ENCODE data around the gene SYTL1. TPM values are rescaled to one million over a fixed set of nuclear protein-coding genes. Genes with fewer than 3 reads are reported as not detected.

Gene SYTL1
- total and polyA plus RNA-seq, 4 experiments from 2014 or later, result 99.7 to 158 (median 144) TPM

DNA sequence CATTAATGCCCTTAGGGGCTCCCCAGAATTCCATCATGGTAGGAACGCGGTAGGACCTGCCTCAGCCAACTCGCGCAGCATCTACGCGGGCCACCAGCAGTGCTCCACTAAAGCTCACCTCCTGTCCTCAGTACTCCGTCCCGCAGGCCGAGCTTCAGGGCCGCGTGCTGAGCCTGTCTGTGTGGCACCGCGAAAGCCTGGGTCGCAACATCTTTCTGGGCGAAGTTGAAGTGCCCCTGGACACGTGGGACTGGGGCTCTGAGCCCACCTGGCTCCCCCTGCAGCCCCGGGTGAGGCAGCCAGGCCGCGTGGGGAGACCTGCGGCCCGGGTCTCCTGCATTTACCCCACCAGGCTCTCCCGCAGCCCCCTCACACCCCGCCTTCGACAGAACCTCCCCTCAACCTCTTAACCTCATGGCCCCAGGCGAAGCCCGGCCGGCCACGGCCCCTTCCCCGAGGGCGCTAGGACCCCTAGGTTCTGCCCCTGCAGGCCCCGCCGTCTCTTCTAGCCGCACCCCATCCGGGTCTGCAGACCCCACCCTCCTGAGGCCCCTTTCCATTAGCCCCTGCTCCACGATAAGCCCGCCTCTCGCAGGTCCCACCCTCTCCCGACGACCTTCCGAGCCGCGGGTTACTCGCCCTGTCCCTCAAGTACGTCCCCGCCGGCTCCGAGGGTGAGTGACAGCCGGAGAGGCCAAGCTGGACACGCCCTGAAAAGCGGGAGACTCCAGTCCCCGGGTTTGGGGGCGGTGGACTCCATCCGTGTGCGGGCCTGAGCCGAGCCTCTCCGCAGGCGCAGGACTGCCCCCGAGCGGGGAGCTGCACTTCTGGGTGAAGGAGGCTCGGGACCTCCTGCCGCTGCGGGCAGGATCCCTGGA is 9.1 kb downstream of the SYTL1 start:
- DNase-seq, result no peak
- intact Hi-C loops (cut with micrococcal nuclease), result no loop called here
- Mint-ChIP-seq H3K9me3 (no peaks in the 10 kb centered on the region), H3K36me3 (peaks cover 12 to 30% of the 10 kb centered on the region in 2 donors), H3K27ac (no peak overlapping the region), H3K4me3 (no peak overlapping the region), H3K27me3 (no peaks in the 10 kb centered on the region), H3K4me1 (peaks cover 12 to 23% (median 13%) of the 10 kb centered on the region in 4 donors)
- Histone ChIP-seq H3K4me3 (ENCODE audit: low read length in 2 of 2) (no peak overlapping the region), H3K36me3 (ENCODE audit: insufficient read depth, low read length) (peaks cover 15% of the 10 kb centered on the region), H3K27ac (ENCODE audit: low read depth, low read length) (no peak overlapping the region), H3K9me3 (ENCODE audit: control insufficient read depth in 1 of 2, low read length in 2 of 2) (no peaks in the 10 kb centered on the region), H3K4me1 (ENCODE audit: insufficient read depth, low read length) (peaks cover 26% of the 10 kb centered on the region), H3K27me3 (ENCODE audit: insufficient read depth, low read length) (no peaks in the 10 kb centered on the region)
- CTCF ChIA-PET (ENCODE audit: partially characterized antibody), result interaction anchor here (1.2 to 2.5 kb wide), 2 partner anchors 18 to 24 kb away, joined by 3 to 13 read pairs; no protein-coding TSS in a partner anchor
- POLR2A ChIA-PET (ENCODE audit: partially characterized antibody), result interaction anchor here (3.9 to 15.5 kb wide), 2 partner anchors 8 to 15 kb away, joined by 15 to 202 read pairs; partner anchors contain the start of genes MAP3K6 and SYTL1

DNA sequence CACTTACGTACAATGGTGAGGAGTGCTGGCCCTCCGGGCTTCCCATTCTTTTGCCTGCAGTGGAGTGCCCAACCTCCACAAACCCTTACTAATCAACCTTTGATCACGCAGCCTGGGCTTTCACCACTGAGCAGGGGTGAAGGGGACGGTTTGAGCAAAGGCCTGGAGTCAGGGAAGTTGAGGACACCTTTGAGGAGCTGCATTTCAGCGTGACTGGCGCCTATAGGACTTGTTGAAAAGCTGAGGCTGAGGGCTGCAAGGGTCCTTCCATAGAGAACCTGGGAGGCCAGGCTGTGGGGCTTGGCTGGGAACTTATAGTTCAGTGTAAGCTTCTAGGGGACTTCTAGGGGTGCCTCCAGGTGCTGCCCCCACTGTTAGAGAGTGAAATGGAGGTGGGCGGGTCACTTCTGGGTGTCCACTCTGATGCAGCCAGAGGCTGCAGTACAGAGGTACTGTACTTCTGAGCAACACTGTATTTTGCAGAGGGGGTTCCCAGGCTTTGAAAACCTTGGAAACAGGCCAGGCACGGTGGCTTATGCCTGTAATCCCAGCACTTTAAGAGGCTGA is 9.8 kb downstream of the SYTL1 start:
- H3K4me1 ChIP-seq (ENCODE audit: insufficient read depth, low read length), result peaks cover 29% of the 10 kb centered on the region
- H3K27me3 ChIP-seq (ENCODE audit: insufficient read depth, low read length), result no peaks in the 10 kb centered on the region
- peaks cover 10 to 25% (median 13%) of the 10 kb centered on the region in 4 donors for H3K4me1 Mint-ChIP-seq
- no peak for DNase-seq
- H3K36me3 Mint-ChIP-seq, result peaks cover 8 to 25% of the 10 kb centered on the region in 2 donors
- H3K27ac Mint-ChIP-seq, result peak overlapping the region in 2 of 7 donors; percentile 13 to 22
- intact Hi-C loops (cut with micrococcal nuclease), result no loop called here
- no peak overlapping the region for H3K4me3 ChIP-seq (ENCODE audit: low read length in 2 of 2)
- peaks cover 10% of the 10 kb centered on the region for H3K36me3 ChIP-seq (ENCODE audit: insufficient read depth, low read length)
- no peak overlapping the region for H3K4me3 Mint-ChIP-seq
- ChIA-PET POLR2A (ENCODE audit: partially characterized antibody) (interaction anchor here (3.9 to 15.5 kb wide), 2 partner anchors 8 to 14 kb away, joined by 15 to 202 read pairs; partner anchors contain the start of genes MAP3K6 and SYTL1), CTCF (ENCODE audit: partially characterized antibody) (interaction anchor here (9.0 kb wide), 1 partner anchor 18 kb away, joined by 63 read pairs; no protein-coding TSS in a partner anchor)
- no peaks in the 10 kb centered on the region for H3K27me3 Mint-ChIP-seq
- H3K9me3 ChIP-seq (ENCODE audit: control insufficient read depth in 1 of 2, low read length in 2 of 2), result no peaks in the 10 kb centered on the region
- H3K27ac ChIP-seq (ENCODE audit: low read depth, low read length), result no peak overlapping the region
- H3K9me3 Mint-ChIP-seq, result no peaks in the 10 kb centered on the region

DNA sequence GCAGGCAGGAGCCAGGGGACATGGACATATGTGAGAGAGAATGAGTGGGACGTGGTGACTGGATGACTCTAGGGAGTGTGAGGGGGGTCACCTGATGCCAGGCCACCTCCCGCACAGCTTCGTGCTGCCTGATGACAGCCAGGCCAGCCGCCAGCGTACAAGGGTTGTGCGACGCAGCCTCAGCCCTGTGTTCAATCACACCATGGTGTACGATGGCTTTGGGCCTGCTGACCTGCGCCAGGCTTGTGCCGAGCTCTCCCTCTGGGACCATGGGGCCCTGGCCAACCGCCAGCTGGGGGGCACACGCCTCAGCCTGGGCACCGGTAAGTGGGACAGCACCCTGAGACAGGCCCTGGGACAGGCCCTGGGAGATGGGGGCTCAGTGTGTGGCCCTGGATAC is 11.3 kb downstream of the SYTL1 start:
- H3K4me3 ChIP-seq (ENCODE audit: low read length in 2 of 2), result no peak overlapping the region
- peaks cover 37% of the 10 kb centered on the region for H3K4me1 ChIP-seq (ENCODE audit: insufficient read depth, low read length)
- H3K27ac ChIP-seq (ENCODE audit: low read depth, low read length), result no peak overlapping the region
- ChIA-PET POLR2A (ENCODE audit: partially characterized antibody) (interaction anchor here (2.4 to 15.5 kb wide), 2 partner anchors 10 to 12 kb away, joined by 11 to 202 read pairs; partner anchors contain the start of genes MAP3K6 and SYTL1), CTCF (ENCODE audit: partially characterized antibody) (interaction anchor here (2.1 to 9.0 kb wide), 3 partner anchors 13 to 56 kb away, joined by 5 to 63 read pairs (median 39); partner anchors contain the start of gene MAP3K6)
- no peaks in the 10 kb centered on the region for H3K27me3 ChIP-seq (ENCODE audit: insufficient read depth, low read length)
- H3K4me3 Mint-ChIP-seq, result no peak overlapping the region
- H3K9me3 ChIP-seq (ENCODE audit: control insufficient read depth in 1 of 2, low read length in 2 of 2), result no peaks in the 10 kb centered on the region
- intact Hi-C loops (cut with micrococcal nuclease), result no loop called here
- peak overlapping the region in 2 of 7 donors; percentile 40 to 47 for H3K27ac Mint-ChIP-seq
- peaks cover 10% of the 10 kb centered on the region for H3K36me3 ChIP-seq (ENCODE audit: insufficient read depth, low read length)
- H3K36me3 Mint-ChIP-seq, result peaks cover 0 to 14% of the 10 kb centered on the region in 2 donors
- no peaks in the 10 kb centered on the region for H3K9me3 Mint-ChIP-seq
- H3K27me3 Mint-ChIP-seq, result no peaks in the 10 kb centered on the region
- DNase-seq, result no peak
- peaks cover 6 to 36% (median 22%) of the 10 kb centered on the region in 4 donors for H3K4me1 Mint-ChIP-seq

DNA sequence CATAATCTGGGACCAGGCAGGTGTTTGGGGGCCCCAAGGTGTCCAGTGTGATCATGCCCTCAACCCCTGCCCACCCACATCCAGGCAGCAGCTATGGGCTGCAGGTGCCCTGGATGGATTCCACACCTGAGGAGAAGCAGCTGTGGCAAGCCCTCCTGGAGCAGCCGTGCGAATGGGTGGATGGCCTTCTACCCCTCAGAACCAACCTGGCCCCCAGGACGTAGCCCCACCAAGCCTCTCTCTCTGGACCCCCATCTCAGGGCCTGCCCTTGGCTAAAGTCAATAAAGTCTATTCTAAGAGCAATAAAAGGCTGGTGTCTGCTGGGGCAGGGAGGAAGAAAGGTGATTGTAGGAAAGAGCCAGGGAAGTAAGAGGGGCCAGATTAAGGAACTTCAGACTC is 11.8 kb downstream of the SYTL1 start:
- no peak overlapping the region for H3K4me3 ChIP-seq (ENCODE audit: low read length in 2 of 2)
- Mint-ChIP-seq H3K9me3 (no peaks in the 10 kb centered on the region), H3K36me3 (peaks cover 0 to 14% of the 10 kb centered on the region in 2 donors), H3K27ac (peak overlapping the region in 5 of 7 donors; percentile 28 to 77 (median 51)), H3K4me3 (no peak overlapping the region), H3K4me1 (peaks cover 6 to 40% (median 23%) of the 10 kb centered on the region in 4 donors), H3K27me3 (no peaks in the 10 kb centered on the region)
- POLR2A ChIA-PET (ENCODE audit: partially characterized antibody), result interaction anchor here (2.4 to 15.5 kb wide), 2 partner anchors 10 to 12 kb away, joined by 11 to 202 read pairs; partner anchors contain the start of genes MAP3K6 and SYTL1
- H3K27me3 ChIP-seq (ENCODE audit: insufficient read depth, low read length), result no peaks in the 10 kb centered on the region
- CTCF ChIA-PET (ENCODE audit: partially characterized antibody), result interaction anchor here (0.7 to 9.0 kb wide), 7 partner anchors 11 to 57 kb away, joined by 4 to 105 read pairs (median 23); partner anchors contain the start of genes MAP3K6 and SYTL1
- H3K4me1 ChIP-seq (ENCODE audit: insufficient read depth, low read length), result peaks cover 37% of the 10 kb centered on the region
- no peak overlapping the region for H3K27ac ChIP-seq (ENCODE audit: low read depth, low read length)
- H3K9me3 ChIP-seq (ENCODE audit: control insufficient read depth in 1 of 2, low read length in 2 of 2), result no peaks in the 10 kb centered on the region
- intact Hi-C loops (cut with micrococcal nuclease), result no loop called here
- peaks cover 10% of the 10 kb centered on the region for H3K36me3 ChIP-seq (ENCODE audit: insufficient read depth, low read length)
- no peak for DNase-seq

DNA sequence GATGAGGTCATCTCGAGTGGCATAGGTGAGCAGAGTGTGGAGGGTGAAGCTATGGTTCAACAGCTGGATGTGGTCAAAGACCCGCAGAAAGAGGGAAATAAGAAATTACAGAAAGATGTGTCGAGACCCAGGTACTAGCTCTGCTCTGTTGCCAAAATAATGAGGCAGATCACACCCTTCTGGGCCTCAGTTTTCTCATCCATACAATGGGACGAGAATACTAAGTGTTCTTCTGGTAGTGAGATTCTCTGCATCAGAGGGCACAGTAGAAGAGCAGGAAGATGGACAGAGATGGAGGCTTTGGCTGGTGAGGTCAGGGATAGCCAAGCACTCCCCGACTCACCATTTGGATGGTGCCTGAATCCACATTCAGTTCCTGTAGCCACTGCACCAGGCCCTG is 13.9 kb downstream of the SYTL1 start:
- Mint-ChIP-seq H3K4me1 (peaks cover 18 to 51% (median 40%) of the 10 kb centered on the region in 4 donors), H3K9me3 (peaks cover 0 to 2% (median 0%) of the 10 kb centered on the region in 8 donors), H3K27ac (peak overlapping the region in 5 of 7 donors; percentile 66 to 93 (median 79)), H3K27me3 (no peaks in the 10 kb centered on the region), H3K36me3 (peaks cover 0 to 14% of the 10 kb centered on the region in 2 donors), H3K4me3 (peak overlapping the region in 7 of 8 donors; percentile 34 to 84 (median 65))
- POLR2A ChIA-PET (ENCODE audit: partially characterized antibody), result interaction anchor here (0.5 to 15.5 kb wide), 3 partner anchors 11 to 43 kb away, joined by 3 to 202 read pairs (median 3); partner anchors contain the start of genes MAP3K6 and SYTL1
- H3K27me3 ChIP-seq (ENCODE audit: insufficient read depth, low read length), result no peaks in the 10 kb centered on the region
- CTCF ChIA-PET (ENCODE audit: partially characterized antibody), result interaction anchor here (1.4 to 9.0 kb wide), 9 partner anchors 10 to 314 kb away, joined by 3 to 105 read pairs (median 23); partner anchors contain the start of genes MAP3K6 and SYTL1
- H3K36me3 ChIP-seq (ENCODE audit: insufficient read depth, low read length), result peaks cover 4% of the 10 kb centered on the region
- H3K4me1 ChIP-seq (ENCODE audit: insufficient read depth, low read length), result peaks cover 47% of the 10 kb centered on the region
- intact Hi-C loops (cut with micrococcal nuclease), result no loop called here
- DNase-seq, result no peak
- no peak overlapping the region for H3K4me3 ChIP-seq (ENCODE audit: low read length in 2 of 2)
- no peaks in the 10 kb centered on the region for H3K9me3 ChIP-seq (ENCODE audit: control insufficient read depth in 1 of 2, low read length in 2 of 2)
- no peak overlapping the region for H3K27ac ChIP-seq (ENCODE audit: low read depth, low read length)

DNA sequence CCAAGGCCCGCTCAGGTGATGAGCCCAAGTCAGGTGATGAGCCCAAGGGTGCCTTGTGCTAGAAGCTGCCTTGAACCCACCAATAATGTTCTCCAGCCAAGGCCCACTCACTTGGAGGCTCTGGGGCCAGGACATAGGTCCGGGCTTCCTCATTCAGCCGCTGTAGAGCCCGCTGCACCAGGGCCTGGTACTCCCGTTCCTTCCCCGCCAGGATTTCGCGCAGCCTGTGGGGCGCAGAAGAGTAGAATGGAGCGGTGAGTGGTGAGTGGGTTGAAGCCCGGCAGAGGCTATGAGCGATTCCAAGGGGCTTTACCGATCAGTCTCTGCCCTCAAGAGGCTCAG is 14.4 kb downstream of the SYTL1 start:
- H3K36me3 Mint-ChIP-seq, result peaks cover 0 to 14% of the 10 kb centered on the region in 2 donors
- H3K4me3 Mint-ChIP-seq, result peak overlapping the region; percentile 36 to 84 (median 65)
- Histone ChIP-seq H3K36me3 (ENCODE audit: insufficient read depth, low read length) (peaks cover 4% of the 10 kb centered on the region), H3K27me3 (ENCODE audit: insufficient read depth, low read length) (no peaks in the 10 kb centered on the region), H3K27ac (ENCODE audit: low read depth, low read length) (peak overlapping the region; percentile 30), H3K4me1 (ENCODE audit: insufficient read depth, low read length) (peaks cover 47% of the 10 kb centered on the region), H3K4me3 (ENCODE audit: low read length in 2 of 2) (peak overlapping the region in 1 of 2 donors; percentile 15), H3K9me3 (ENCODE audit: control insufficient read depth in 1 of 2, low read length in 2 of 2) (no peaks in the 10 kb centered on the region)
- ChIA-PET CTCF (ENCODE audit: partially characterized antibody) (interaction anchor here (1.4 to 9.0 kb wide), 10 partner anchors 10 to 313 kb away, joined by 3 to 105 read pairs (median 20); partner anchors contain the start of genes MAP3K6 and SYTL1), POLR2A (ENCODE audit: partially characterized antibody) (interaction anchor here (0.5 to 15.5 kb wide), 7 partner anchors 10 to 43 kb away, joined by 3 to 202 read pairs (median 3); partner anchors contain the start of genes MAP3K6 and SYTL1)
- no peak for DNase-seq
- no peaks in the 10 kb centered on the region for H3K27me3 Mint-ChIP-seq
- peak overlapping the region in 4 of 7 donors; percentile 12 to 84 (median 48) for H3K27ac Mint-ChIP-seq
- H3K4me1 Mint-ChIP-seq, result peaks cover 18 to 52% (median 40%) of the 10 kb centered on the region in 4 donors
- intact Hi-C loops (cut with micrococcal nuclease), result no loop called here
- H3K9me3 Mint-ChIP-seq, result peaks cover 0 to 2% (median 0%) of the 10 kb centered on the region in 8 donors

Data from CD4-positive, alpha-beta memory T cell (primary cell).